SU-DHL-6 (cell line): ENCODE data around the gene LYSMD1.
A peak's percentile ranks its signal among the peaks of the same experiment; 100 is the strongest.
"Not testable (repeated sequence)": the region's sequence is repeated elsewhere in the genome, so short reads cannot be mapped to it uniquely, and the experiment has no call there.

Experiments
- H2AFZ ChIP-seq: fragments of 200-600 bp; sonication (generic); 2 replicates; pipeline ENCODE4 v1.6.1; 2014; ENCODE audit warnings: low read depth, mild to moderate bottlenecking, moderate library complexity, mixed read lengths, antibody characterized with exemption, low read length; ENCODE audit not compliant: severe bottlenecking
- H3F3A ChIP-seq: fragments of 200-600 bp; shearing (Covaris generic); 2 replicates; pipeline ENCODE4 v1.6.0; 2016; ENCODE audit warnings: antibody characterized with exemption, mild to moderate bottlenecking; ENCODE audit not compliant: insufficient read depth
- H3K27ac ChIP-seq: fragments of 200-600 bp; sonication (generic); 2 replicates; pipeline ENCODE4 v1.5.1; 2016; ENCODE audit warnings: low read depth, mild to moderate bottlenecking, low read length, moderate library complexity, mixed read lengths
- H3K27me3 ChIP-seq: fragments of 200-600 bp; sonication (generic), shearing (Covaris generic); 2 replicates; pipeline ENCODE4 v1.6.0; 2014; ENCODE audit warnings: mild to moderate bottlenecking, low read length
- H3K36me3 ChIP-seq: fragments of 200-600 bp; sonication (generic); 2 replicates; pipeline ENCODE4 v1.6.1; 2014; ENCODE audit warnings: mild to moderate bottlenecking, low read length, mixed read lengths
- H3K4me2 ChIP-seq: fragments of 300-600, 200-600 bp; shearing (Covaris generic), sonication (generic); 2 replicates; pipeline ENCODE4 v1.6.0; 2014; ENCODE audit warnings: low read length, low read depth, mild to moderate bottlenecking; ENCODE audit not compliant: poor library complexity, severe bottlenecking
- H3K4me3 ChIP-seq: fragments of 200-600 bp; sonication (generic); 2 replicates; pipeline ENCODE4 v1.5.1; 2014; ENCODE audit warnings: antibody characterized with exemption, low read length, mild to moderate bottlenecking, mixed read lengths; ENCODE audit not compliant: insufficient read depth, poor library complexity, severe bottlenecking
- H3K79me2 ChIP-seq: fragments of 200-600 bp; sonication (generic); 2 replicates; pipeline ENCODE4 v1.6.1; 2014; ENCODE audit warnings: mild to moderate bottlenecking, low read length, moderate library complexity; ENCODE audit not compliant: insufficient read depth
- H3K9ac ChIP-seq: fragments of 200-600 bp; sonication (generic); 2 replicates; pipeline ENCODE4 v1.7.0; 2014; ENCODE audit warnings: mild to moderate bottlenecking, low read length
- H3K9me2 ChIP-seq: fragments of 200-600 bp; sonication (generic); replicated peaks from 2 replicates; pipeline ENCODE4 v1.6.1; 2014; ENCODE audit warnings: low read length; ENCODE audit not compliant: insufficient read depth
- H3K9me3 ChIP-seq: fragments of 200-600 bp; sonication (generic); 2 replicates; pipeline ENCODE4 v1.6.1; 2014; ENCODE audit warnings: low read length, mixed read lengths; ENCODE audit not compliant: insufficient read depth
- H4K20me1 ChIP-seq: fragments of 200-600 bp; sonication (generic); 2 replicates; pipeline ENCODE4 v1.6.1; 2014; ENCODE audit warnings: low read depth, mild to moderate bottlenecking, antibody characterized with exemption, low read length, moderate library complexity, mixed read lengths
- CTCF ChIP-seq: fragments of 200-600 bp; sonication (generic); IDR thresholded peaks from one replicate; pipeline ENCODE4 v1.5.1; 2017; ENCODE audit warnings: antibody characterized with exemption, mild to moderate bottlenecking, low read length, moderate library complexity; ENCODE audit not compliant: insufficient read depth, poor library complexity, severe bottlenecking
- EZH2phosphoT487 ChIP-seq: fragments of 200-600 bp; sonication (generic), shearing (Covaris generic); conservative IDR thresholded peaks from 2 replicates; pipeline ENCODE4 v1.6.1; 2018; ENCODE audit warnings: mild to moderate bottlenecking, antibody characterized with exemption, low read length, moderate library complexity, mixed read lengths

Gene LYSMD1

GRCh38 chr1:151198254-151199127, 32.8 kb upstream of the LYSMD1 start, which contains the start of gene PIP5K1A:
Gene PIP5K1A (plus strand): TSS chr1:151198552. CDS start chr1:151198997, 445 bp downstream.
- Histone ChIP-seq H3F3A (peaks cover 8% of the 10 kb centered on the region), H4K20me1 (0 out of 2 replicates have a peak, but pooled peaks cover 6% of the 10 kb centered on the region), H3K4me3 (peak within 1 kb of the TSS; percentile 77), H3K9me2 (no peaks in the 10 kb centered on the region), H3K4me2 (peak within 1 kb of the TSS; percentile 92), H3K9me3 (no peaks in the 10 kb centered on the region), H3K79me2 (peaks cover 49% of the 10 kb centered on the region), H3K36me3 (0 out of 2 replicates have a peak, but pooled peaks cover 3% of the 10 kb centered on the region), H2AFZ (peak within 1 kb of the TSS; percentile 66), H3K27me3 (no peaks in the 10 kb centered on the region), H3K27ac (peak within 1 kb of the TSS; percentile 68), H3K9ac (peak within 1 kb of the TSS; percentile 84)
- TF ChIP-seq EZH2phosphoT487 (no peak), CTCF (no peak)

- Histone ChIP-seq H3K4me2 (peak overlapping the region; percentile 92), H3K4me3 (peak overlapping the region; percentile 77), H3K9me2 (no peaks in the 10 kb centered on the region), H3K27ac (peak overlapping the region; percentile 52), H4K20me1 (0 out of 2 replicates have a peak, but pooled peaks cover 6% of the 10 kb centered on the region), H3F3A (peaks cover 13% of the 10 kb centered on the region), H3K36me3 (0 out of 2 replicates have a peak, but pooled peaks cover 3% of the 10 kb centered on the region), H3K79me2 (peaks cover 42% of the 10 kb centered on the region), H3K27me3 (no peaks in the 10 kb centered on the region), H3K9ac (peak overlapping the region; percentile 84), H3K9me3 (no peaks in the 10 kb centered on the region), H2AFZ (peak overlapping the region; percentile 66)
- no peak for TF ChIP-seq EZH2phosphoT487
- no peak for TF ChIP-seq CTCF
Observed at GRCh38 chr1:151197863-151198253, 32.2 kb upstream of the LYSMD1 start.

GRCh38 chr1:151196292-151196800, 30.6 kb upstream of the LYSMD1 start:
- peak overlapping the region; percentile 45 for H3K9ac ChIP-seq
- H3F3A ChIP-seq: peaks cover 13% of the 10 kb centered on the region
- H3K4me2 ChIP-seq: peak overlapping the region; percentile 68
- H4K20me1 ChIP-seq: no peaks in the 10 kb centered on the region
- no peaks in the 10 kb centered on the region for H3K36me3 ChIP-seq
- peaks cover 27% of the 10 kb centered on the region for H3K79me2 ChIP-seq
- peak overlapping the region; percentile 86 for H2AFZ ChIP-seq
- H3K9me3 ChIP-seq: no peaks in the 10 kb centered on the region
- no peaks in the 10 kb centered on the region for H3K9me2 ChIP-seq
- TF ChIP-seq CTCF (peak; percentile 45), EZH2phosphoT487 (no peak)
- peak overlapping the region; percentile 33 for H3K4me3 ChIP-seq
- no peak overlapping the region for H3K27ac ChIP-seq
- no peaks in the 10 kb centered on the region for H3K27me3 ChIP-seq

GRCh38 chr1:151194894-151195594, 29.3 kb upstream of the LYSMD1 start:
- not testable (repeated sequence) for H3K9ac ChIP-seq, H4K20me1 ChIP-seq, H3K4me2 ChIP-seq, H3K27me3 ChIP-seq, H3K36me3 ChIP-seq, H3K27ac ChIP-seq, H3K9me2 ChIP-seq, H3K9me3 ChIP-seq, H2AFZ ChIP-seq, H3K4me3 ChIP-seq
- H3F3A ChIP-seq: peaks cover 13% of the 10 kb centered on the region
- H3K79me2 ChIP-seq: peaks cover 16% of the 10 kb centered on the region
